ENCODE data around the gene ARL5A.

Gene ARL5A

GRCh38 chr2:151852260-151853069 is 24.2 kb upstream of the ARL5A start:
- no peaks in the 10 kb centered on the region for H3K4me1 ChIP-seq (ENCODE audit: control insufficient read depth, insufficient read depth, low read length, poor library complexity, severe bottlenecking)
- H3K27ac ChIP-seq (ENCODE audit: low read depth, low read length, severe bottlenecking) = no peak overlapping the region
- H3K4me3 ChIP-seq (ENCODE audit: extremely low read depth, insufficient read depth, low read length, poor library complexity, severe bottlenecking) = no peak overlapping the region
- 80% methylated on average over 2 of the region's 6 CpGs; no CpG with 5 or more reads in 1 of the 2 experiments for WGBS, 2 experiments (ENCODE audit: insufficient coverage in 2 of 2)
- H3K9me3 ChIP-seq (ENCODE audit: control insufficient read depth, low read length) = no peaks in the 10 kb centered on the region
- H3K36me3 ChIP-seq (ENCODE audit: control insufficient read depth, insufficient read depth, low read length) = no peaks in the 10 kb centered on the region

- Histone ChIP-seq H3K4me1 (ENCODE audit: control insufficient read depth, insufficient read depth, low read length, poor library complexity, severe bottlenecking) (no peaks in the 10 kb centered on the region), H3K27ac (ENCODE audit: low read depth, low read length, severe bottlenecking) (no peak overlapping the region), H3K36me3 (ENCODE audit: control insufficient read depth, insufficient read depth, low read length) (no peaks in the 10 kb centered on the region), H3K4me3 (ENCODE audit: extremely low read depth, insufficient read depth, low read length, poor library complexity, severe bottlenecking) (no peak overlapping the region), H3K9me3 (ENCODE audit: control insufficient read depth, low read length) (no peaks in the 10 kb centered on the region)
- 83% methylated on average over 1 of the region's 3 CpGs; no CpG with 5 or more reads in 1 of the 2 experiments for WGBS, 2 experiments (ENCODE audit: insufficient coverage in 2 of 2)
Observed at GRCh38 chr2:151851761-151852160, 23.5 kb upstream of the ARL5A start.

GRCh38 chr2:151849413-151850010 is 21.3 kb upstream of the ARL5A start:
- WGBS, 2 experiments (ENCODE audit: insufficient coverage in 2 of 2) = 88 to 92% methylated on average over 1 to 3 of the region's 4 CpGs
- H3K9me3 ChIP-seq (ENCODE audit: control insufficient read depth, low read length) = no peaks in the 10 kb centered on the region
- H3K36me3 ChIP-seq (ENCODE audit: control insufficient read depth, insufficient read depth, low read length) = no peaks in the 10 kb centered on the region
- no peak overlapping the region for H3K27ac ChIP-seq (ENCODE audit: low read depth, low read length, severe bottlenecking)
- H3K4me1 ChIP-seq (ENCODE audit: control insufficient read depth, insufficient read depth, low read length, poor library complexity, severe bottlenecking) = peaks cover under 1% of the 10 kb centered on the region
- H3K4me3 ChIP-seq (ENCODE audit: extremely low read depth, insufficient read depth, low read length, poor library complexity, severe bottlenecking) = no peak overlapping the region

- Histone ChIP-seq H3K4me3 (ENCODE audit: extremely low read depth, insufficient read depth, low read length, poor library complexity, severe bottlenecking) (no peak overlapping the region), H3K4me1 (ENCODE audit: control insufficient read depth, insufficient read depth, low read length, poor library complexity, severe bottlenecking) (peaks cover 9% of the 10 kb centered on the region), H3K36me3 (ENCODE audit: control insufficient read depth, insufficient read depth, low read length) (no peaks in the 10 kb centered on the region), H3K27ac (ENCODE audit: low read depth, low read length, severe bottlenecking) (no peak overlapping the region), H3K9me3 (ENCODE audit: control insufficient read depth, low read length) (no peaks in the 10 kb centered on the region)
- WGBS, 2 experiments (ENCODE audit: insufficient coverage in 2 of 2) = 83 to 88% methylated on average over 1 of the region's 2 CpGs
Observed at GRCh38 chr2:151845884-151846283, 17.7 kb upstream of the ARL5A start.

GRCh38 chr2:151845481-151845880 is 17.3 kb upstream of the ARL5A start:
- 88 to 97% methylated on average over 4 of the region's 4 CpGs for WGBS, 2 experiments (ENCODE audit: insufficient coverage in 2 of 2)
- Histone ChIP-seq H3K4me1 (ENCODE audit: control insufficient read depth, insufficient read depth, low read length, poor library complexity, severe bottlenecking) (peaks cover 9% of the 10 kb centered on the region), H3K4me3 (ENCODE audit: extremely low read depth, insufficient read depth, low read length, poor library complexity, severe bottlenecking) (no peak overlapping the region), H3K9me3 (ENCODE audit: control insufficient read depth, low read length) (no peaks in the 10 kb centered on the region), H3K36me3 (ENCODE audit: control insufficient read depth, insufficient read depth, low read length) (no peaks in the 10 kb centered on the region), H3K27ac (ENCODE audit: low read depth, low read length, severe bottlenecking) (no peak overlapping the region)

- H3K36me3 ChIP-seq (ENCODE audit: control insufficient read depth, insufficient read depth, low read length) = no peaks in the 10 kb centered on the region
- peaks cover 9% of the 10 kb centered on the region for H3K4me1 ChIP-seq (ENCODE audit: control insufficient read depth, insufficient read depth, low read length, poor library complexity, severe bottlenecking)
- 87 to 100% methylated on average over 1 to 3 of the region's 6 CpGs for WGBS, 2 experiments (ENCODE audit: insufficient coverage in 2 of 2)
- H3K27ac ChIP-seq (ENCODE audit: low read depth, low read length, severe bottlenecking) = peak overlapping the region; percentile 20
- no peak overlapping the region for H3K4me3 ChIP-seq (ENCODE audit: extremely low read depth, insufficient read depth, low read length, poor library complexity, severe bottlenecking)
- no peaks in the 10 kb centered on the region for H3K9me3 ChIP-seq (ENCODE audit: control insufficient read depth, low read length)
Observed at GRCh38 chr2:151844211-151844896, 16.1 kb upstream of the ARL5A start.

GRCh38 chr2:151843691-151844061 is 15.5 kb upstream of the ARL5A start:
- no peaks in the 10 kb centered on the region for H3K9me3 ChIP-seq (ENCODE audit: control insufficient read depth, low read length)
- H3K4me1 ChIP-seq (ENCODE audit: control insufficient read depth, insufficient read depth, low read length, poor library complexity, severe bottlenecking) = peaks cover 9% of the 10 kb centered on the region
- peak overlapping the region; percentile 75 for H3K27ac ChIP-seq (ENCODE audit: low read depth, low read length, severe bottlenecking)
- H3K36me3 ChIP-seq (ENCODE audit: control insufficient read depth, insufficient read depth, low read length) = no peaks in the 10 kb centered on the region
- 100% methylated on average over 1 of the region's 1 CpG; no CpG with 5 or more reads in 1 of the 2 experiments for WGBS, 2 experiments (ENCODE audit: insufficient coverage in 2 of 2)
- H3K4me3 ChIP-seq (ENCODE audit: extremely low read depth, insufficient read depth, low read length, poor library complexity, severe bottlenecking) = no peak overlapping the region

- Histone ChIP-seq H3K4me3 (ENCODE audit: extremely low read depth, insufficient read depth, low read length, poor library complexity, severe bottlenecking) (no peak overlapping the region), H3K4me1 (ENCODE audit: control insufficient read depth, insufficient read depth, low read length, poor library complexity, severe bottlenecking) (peaks cover 9% of the 10 kb centered on the region), H3K36me3 (ENCODE audit: control insufficient read depth, insufficient read depth, low read length) (no peaks in the 10 kb centered on the region), H3K9me3 (ENCODE audit: control insufficient read depth, low read length) (no peaks in the 10 kb centered on the region), H3K27ac (ENCODE audit: low read depth, low read length, severe bottlenecking) (peak overlapping the region; percentile 75)
- 92 to 94% methylated on average over 6 to 8 of the region's 8 CpGs for WGBS, 2 experiments (ENCODE audit: insufficient coverage in 2 of 2)
Observed at GRCh38 chr2:151842830-151843690, 14.8 kb upstream of the ARL5A start.

GRCh38 chr2:151841047-151841424 is 12.8 kb upstream of the ARL5A start:
- 71 to 100% methylated on average over 1 of the region's 2 CpGs for WGBS, 2 experiments (ENCODE audit: insufficient coverage in 2 of 2)
- Histone ChIP-seq H3K36me3 (ENCODE audit: control insufficient read depth, insufficient read depth, low read length) (no peaks in the 10 kb centered on the region), H3K27ac (ENCODE audit: low read depth, low read length, severe bottlenecking) (no peak overlapping the region), H3K4me3 (ENCODE audit: extremely low read depth, insufficient read depth, low read length, poor library complexity, severe bottlenecking) (no peak overlapping the region), H3K4me1 (ENCODE audit: control insufficient read depth, insufficient read depth, low read length, poor library complexity, severe bottlenecking) (peaks cover 9% of the 10 kb centered on the region), H3K9me3 (ENCODE audit: control insufficient read depth, low read length) (no peaks in the 10 kb centered on the region)

Data from mesodermal cell (in vitro differentiated cells).